Measurements from ENCODE around the gene ARGFX. TPM values are rescaled to one million over a fixed set of nuclear protein-coding genes. Genes with fewer than 3 reads are reported as not detected.

The ARGFX gene
- not detected for total RNA-seq

DNA sequence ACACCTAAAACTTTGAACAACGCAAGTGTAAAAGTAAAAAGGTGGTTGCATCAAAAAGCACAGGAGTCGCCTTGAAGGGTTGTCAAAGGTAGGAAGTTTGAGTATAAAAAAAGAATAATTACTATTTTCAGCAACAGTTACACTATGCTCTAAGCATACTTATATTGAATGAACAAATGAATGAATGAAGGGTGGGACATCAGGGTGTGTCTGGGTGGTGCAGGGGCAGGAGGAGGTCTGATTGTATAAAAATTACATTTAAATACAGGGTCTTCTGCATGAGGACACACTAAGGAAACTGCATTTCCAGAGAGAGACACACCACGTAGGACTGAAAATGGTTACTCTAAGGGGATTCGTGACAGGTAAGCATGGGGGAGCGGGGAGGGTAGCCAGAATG is at the start of gene ARGFX:
TSS of gene ARGFX (plus strand) at position 301 of the 400 bp plus-strand sequence. CDS start 2,765 bp downstream, outside the sequence.
- in situ Hi-C loops (cut with MboI; ENCODE audit: low sequenced_read_pairs in 4 of 4), result no loop called here
- H3K27me3 ChIP-seq, result no peaks in the 10 kb centered on the region
- no peak for DNase-seq
- intact Hi-C loops (cut with DNase I; ENCODE audit: low total_unique reads), result no loop called here
- H3K36me3 ChIP-seq, result no peaks in the 10 kb centered on the region
- no peaks in the 10 kb centered on the region for H3K9me3 ChIP-seq
- TF ChIP-seq, protein P1, sequence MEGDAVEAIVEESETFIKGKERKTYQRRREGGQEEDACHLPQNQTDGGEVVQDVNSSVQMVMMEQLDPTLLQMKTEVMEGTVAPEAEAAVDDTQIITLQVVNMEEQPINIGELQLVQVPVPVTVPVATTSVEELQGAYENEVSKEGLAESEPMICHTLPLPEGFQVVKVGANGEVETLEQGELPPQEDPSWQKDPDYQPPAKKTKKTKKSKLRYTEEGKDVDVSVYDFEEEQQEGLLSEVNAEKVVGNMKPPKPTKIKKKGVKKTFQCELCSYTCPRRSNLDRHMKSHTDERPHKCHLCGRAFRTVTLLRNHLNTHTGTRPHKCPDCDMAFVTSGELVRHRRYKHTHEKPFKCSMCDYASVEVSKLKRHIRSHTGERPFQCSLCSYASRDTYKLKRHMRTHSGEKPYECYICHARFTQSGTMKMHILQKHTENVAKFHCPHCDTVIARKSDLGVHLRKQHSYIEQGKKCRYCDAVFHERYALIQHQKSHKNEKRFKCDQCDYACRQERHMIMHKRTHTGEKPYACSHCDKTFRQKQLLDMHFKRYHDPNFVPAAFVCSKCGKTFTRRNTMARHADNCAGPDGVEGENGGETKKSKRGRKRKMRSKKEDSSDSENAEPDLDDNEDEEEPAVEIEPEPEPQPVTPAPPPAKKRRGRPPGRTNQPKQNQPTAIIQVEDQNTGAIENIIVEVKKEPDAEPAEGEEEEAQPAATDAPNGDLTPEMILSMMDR (IDR thresholded peaks at IDR 0.05 in 4 of 5, conservative IDR thresholded peaks at IDR 0.05 in 1 of 5), result no peak
- no peak for TF ChIP-seq POLR2A (IDR thresholded peaks at IDR 0.05)
- no peak for ATAC-seq
- no peak within 1 kb of the TSS for H3K4me3 ChIP-seq
- H3K4me1 ChIP-seq, result no peaks in the 10 kb centered on the region
- H3K27ac ChIP-seq, result no peak within 1 kb of the TSS

DNA sequence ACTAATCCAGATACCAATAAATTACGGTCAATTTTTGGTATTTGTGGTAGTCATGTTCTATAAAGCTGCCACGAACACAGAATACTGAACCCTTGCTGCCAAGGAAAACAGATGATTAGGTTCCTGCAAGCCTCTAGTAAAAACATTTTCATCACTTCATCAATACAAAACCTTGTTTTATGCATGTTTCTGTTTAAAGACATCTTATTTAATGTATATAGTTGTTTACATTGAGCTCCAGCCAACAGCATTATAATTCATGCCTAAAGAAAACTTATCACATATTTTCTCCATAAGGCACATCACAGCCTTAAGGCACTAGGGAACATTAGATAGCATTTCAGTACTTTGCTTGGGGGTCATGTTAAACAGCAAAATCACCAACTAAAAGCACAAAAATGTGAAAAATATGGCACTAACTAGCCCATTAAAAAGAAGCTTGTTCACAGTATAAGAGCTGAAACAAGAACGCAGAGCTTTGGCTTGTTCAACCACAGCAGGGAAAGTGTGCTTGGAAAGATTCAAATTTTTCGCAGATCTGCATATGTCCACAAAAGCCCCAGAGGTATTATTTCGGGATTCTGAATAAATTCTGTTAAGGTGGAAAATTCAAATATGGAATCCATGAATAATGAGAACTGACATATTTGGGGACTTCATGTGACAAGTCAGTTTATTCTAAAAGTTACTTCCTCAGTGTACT is 49.6 kb upstream of the ARGFX start:
- H3K27me3 ChIP-seq, result no peaks in the 10 kb centered on the region
- in situ Hi-C loops (cut with MboI; ENCODE audit: low sequenced_read_pairs in 4 of 4) (no loop called here), intact Hi-C loops (cut with DNase I; ENCODE audit: low total_unique reads) (no loop called here)
- no peaks in the 10 kb centered on the region for H3K9me3 ChIP-seq
- no peaks in the 10 kb centered on the region for H3K4me1 ChIP-seq
- DNase-seq (no peak), ATAC-seq (no peak)
- no peak for TF ChIP-seq POLR2A (IDR thresholded peaks at IDR 0.05)
- TF ChIP-seq, protein P1 (IDR thresholded peaks at IDR 0.05 in 4 of 5, conservative IDR thresholded peaks at IDR 0.05 in 1 of 5), result no peak
- H3K36me3 ChIP-seq, result no peaks in the 10 kb centered on the region
- H3K4me3 ChIP-seq, result no peak overlapping the region
- no peak overlapping the region for H3K27ac ChIP-seq

DNA sequence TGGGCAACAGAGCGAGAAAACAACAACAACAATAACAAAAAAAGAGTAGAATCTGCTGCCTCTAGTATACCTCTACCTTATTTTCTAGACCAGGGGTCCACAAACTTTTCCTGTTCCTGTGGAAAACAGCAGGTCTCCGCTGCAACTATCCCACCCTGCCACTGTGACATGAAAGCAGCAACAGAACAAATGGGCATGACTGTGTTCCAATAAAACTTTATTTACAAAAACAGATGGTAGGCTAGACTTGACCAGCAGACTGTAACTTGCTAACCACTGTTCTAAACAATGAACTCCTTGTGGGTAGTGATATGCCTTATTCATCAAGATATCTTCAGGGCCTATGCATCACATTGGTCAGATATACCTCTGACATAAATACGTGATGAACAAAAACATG is 47.2 kb upstream of the ARGFX start:
- TF ChIP-seq POLR2A (IDR thresholded peaks at IDR 0.05), result no peak
- TF ChIP-seq, protein P1 (IDR thresholded peaks at IDR 0.05 in 4 of 5, conservative IDR thresholded peaks at IDR 0.05 in 1 of 5), result no peak
- no peak overlapping the region for H3K4me3 ChIP-seq
- no peak for ATAC-seq
- no peak for DNase-seq
- no peaks in the 10 kb centered on the region for H3K27me3 ChIP-seq
- H3K36me3 ChIP-seq, result no peaks in the 10 kb centered on the region
- no peaks in the 10 kb centered on the region for H3K4me1 ChIP-seq
- intact Hi-C loops (cut with DNase I; ENCODE audit: low total_unique reads), result no loop called here
- H3K9me3 ChIP-seq, result no peaks in the 10 kb centered on the region
- no peak overlapping the region for H3K27ac ChIP-seq
- in situ Hi-C loops (cut with MboI; ENCODE audit: low sequenced_read_pairs in 4 of 4), result no loop called here

DNA sequence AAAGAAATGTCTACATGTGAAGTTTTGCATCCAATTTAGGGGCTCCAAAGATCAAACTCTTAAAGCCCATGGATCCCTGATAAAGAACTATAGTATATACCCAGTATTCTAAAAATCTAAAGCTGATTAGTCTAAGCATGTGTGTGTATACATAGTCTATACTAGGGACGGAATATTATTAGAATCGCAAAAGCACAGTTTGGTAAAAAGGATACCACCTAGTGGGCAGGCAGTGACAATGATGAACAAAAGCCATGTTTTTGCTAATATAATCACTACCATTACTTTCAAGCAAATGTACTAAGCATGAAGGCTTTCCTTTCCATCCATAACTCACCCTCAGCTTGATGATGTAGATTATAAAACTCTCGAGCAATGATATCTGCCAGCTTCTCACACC is 38.4 kb upstream of the ARGFX start:
- Histone ChIP-seq H3K36me3 (no peaks in the 10 kb centered on the region), H3K27me3 (no peaks in the 10 kb centered on the region), H3K9me3 (no peaks in the 10 kb centered on the region), H3K4me1 (no peaks in the 10 kb centered on the region), H3K4me3 (no peak overlapping the region), H3K27ac (no peak overlapping the region)
- TF ChIP-seq, protein P1 (IDR thresholded peaks at IDR 0.05 in 4 of 5, conservative IDR thresholded peaks at IDR 0.05 in 1 of 5), result no peak
- no peak for TF ChIP-seq POLR2A (IDR thresholded peaks at IDR 0.05)
- DNase-seq, result no peak
- intact Hi-C loops (cut with DNase I; ENCODE audit: low total_unique reads), result no loop called here
- in situ Hi-C loops (cut with MboI; ENCODE audit: low sequenced_read_pairs in 4 of 4), result loop anchor here (25.0 kb wide), 4 partner anchors 308 to 1158 kb away; partner anchors contain the start of genes EAF2 (in 2 of the 4), IQCB1 (in 2 of the 4), FAM162A (in 1 of the 4) and MIX23 (in 1 of the 4)
- ATAC-seq, result no peak
